ENCODE measurements around the gene COX7B2. TPM values are rescaled to one million over a fixed set of nuclear protein-coding genes. Genes with fewer than 3 reads are reported as not detected.

The COX7B2 gene
- total RNA-seq (2014; rRNA removed; shearing (Covaris generic)), result 86.5 and 88.8 TPM in 2 replicates

- peak; percentile 90 for DNase-seq (ENCODE audit: low spot score)
These were observed at the start of gene COX7B2 for GRCh38 chr4:46909078-46909477. Gene COX7B2, minus strand, starts transcription at chr4:46909245. Its CDS starts 174,053 bp downstream, at chr4:46735192.

DNA sequence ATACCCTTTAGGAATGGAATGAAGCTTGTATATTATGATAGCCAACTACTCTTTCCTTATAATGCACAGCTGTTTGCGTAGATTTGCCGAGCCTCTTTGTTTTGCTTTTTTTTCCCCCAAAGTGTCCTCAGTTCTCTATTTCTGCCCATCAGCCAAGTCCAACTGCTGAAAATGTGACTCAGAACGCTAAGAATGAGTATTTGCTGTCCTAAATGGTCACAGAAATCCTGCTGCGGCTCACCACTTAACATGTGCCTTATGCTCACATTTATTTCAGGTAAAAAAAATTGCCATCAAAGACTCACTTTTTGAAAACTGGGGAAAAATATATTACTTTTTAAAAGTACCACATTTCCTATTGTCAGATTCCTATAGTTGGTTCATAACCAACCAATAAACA, 47.4 kb upstream of the COX7B2 start:
- no peak for DNase-seq (ENCODE audit: low spot score)

DNA sequence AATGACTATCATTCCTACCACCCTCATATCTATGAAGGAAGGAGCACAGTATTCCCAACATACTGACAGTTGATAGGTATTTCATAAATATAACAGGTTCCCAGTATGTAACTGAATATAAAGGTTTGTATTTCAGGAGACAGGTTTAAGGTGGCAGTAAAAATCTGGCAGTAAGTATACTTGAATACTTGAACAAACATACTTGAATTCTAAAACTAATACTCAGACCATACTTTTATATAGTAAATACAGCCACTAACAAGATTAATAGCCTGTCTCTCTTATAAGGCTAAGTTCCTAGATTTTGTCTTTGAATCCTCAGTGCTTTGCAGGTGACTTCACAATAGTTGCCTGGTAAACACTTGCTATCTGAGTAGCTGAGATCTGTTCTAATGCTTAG, 46.6 kb upstream of the COX7B2 start:
- no peak for DNase-seq (ENCODE audit: low spot score)

DNA sequence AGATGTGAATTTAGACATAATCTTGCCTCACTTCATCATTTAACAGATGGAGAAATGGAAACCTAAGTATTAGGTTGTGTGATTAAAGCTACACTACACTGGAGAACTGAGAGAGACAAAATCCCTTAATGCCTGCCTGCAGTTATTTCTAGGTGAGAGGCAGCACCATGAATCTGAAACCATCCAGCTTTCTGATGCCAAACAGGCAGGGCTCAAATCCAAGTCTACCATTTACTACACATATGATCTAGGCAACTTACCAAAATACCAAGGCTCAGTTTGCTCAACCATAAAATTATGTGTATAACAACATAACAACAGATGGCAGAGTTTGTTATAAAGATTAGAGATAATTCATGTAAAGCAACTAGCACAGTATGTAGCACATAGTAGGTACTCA, 45.6 kb upstream of the COX7B2 start:
- no peak for DNase-seq (ENCODE audit: low spot score)

DNA sequence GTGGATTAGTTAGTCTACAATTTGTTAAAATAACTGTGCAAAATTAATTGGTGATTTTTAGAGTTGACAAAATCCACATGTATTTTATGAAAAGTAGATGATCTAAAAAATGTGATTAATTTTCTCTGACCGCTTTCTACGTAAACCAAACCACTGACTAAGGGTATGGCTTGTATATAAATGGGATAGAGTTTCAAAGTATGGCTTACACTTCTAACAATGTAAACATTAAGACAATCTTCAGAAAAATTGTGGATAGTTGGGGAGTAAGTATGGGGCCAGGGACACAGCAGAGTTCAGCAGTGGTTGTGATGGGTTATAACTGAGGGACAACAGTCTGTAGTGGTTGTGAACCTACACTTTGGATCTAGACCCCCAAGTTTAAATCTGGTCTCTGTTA, 44.5 kb upstream of the COX7B2 start:
- DNase-seq (ENCODE audit: low spot score), result no peak

- no peak for DNase-seq (ENCODE audit: low spot score)
These were observed 43.4 kb upstream of the COX7B2 start for GRCh38 chr4:46952451-46952850.

DNA sequence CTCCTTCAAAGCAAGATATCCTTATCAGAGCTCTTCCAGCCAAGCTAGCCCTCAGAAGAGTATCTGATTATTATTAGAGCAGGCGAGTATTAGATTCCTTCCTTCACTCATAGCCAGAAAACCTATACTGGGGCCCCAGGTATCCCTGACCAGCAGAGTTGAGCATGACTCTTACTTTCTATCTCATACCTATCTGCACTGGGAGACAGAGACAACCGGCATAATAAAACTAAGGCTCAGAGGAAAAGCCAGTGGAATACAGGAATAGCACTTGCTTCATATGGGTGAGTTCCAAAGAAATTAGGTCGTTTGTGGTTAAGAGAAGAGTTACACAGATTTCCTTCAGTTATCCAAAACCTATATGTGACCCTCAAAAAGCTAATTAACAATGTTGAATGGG, 41.8 kb upstream of the COX7B2 start:
- DNase-seq (ENCODE audit: low spot score), result no peak

- no peak for DNase-seq (ENCODE audit: low spot score)
These were observed 40.8 kb upstream of the COX7B2 start for GRCh38 chr4:46949822-46950221.

DNA sequence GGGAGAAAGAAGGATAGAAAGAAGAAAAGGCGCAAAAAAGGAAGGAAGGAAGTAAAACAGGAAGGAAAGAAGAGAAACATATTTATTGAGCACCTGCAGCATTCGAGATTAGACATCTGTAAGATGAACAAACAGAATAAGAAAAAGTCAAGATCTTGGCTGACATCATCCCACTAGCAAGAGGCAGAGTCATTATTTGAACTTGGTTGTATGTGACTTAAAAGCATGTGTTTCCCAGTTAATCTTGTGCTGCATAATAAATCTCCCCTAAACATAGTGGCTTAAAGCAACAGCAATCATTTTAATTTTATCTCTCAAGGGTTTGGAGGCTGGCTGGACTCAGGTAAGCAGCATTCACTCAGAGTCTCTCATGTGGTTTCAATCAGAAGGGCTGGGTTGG, 38.5 kb upstream of the COX7B2 start:
- DNase-seq (ENCODE audit: low spot score), result no peak

GRCh38 chr4:46946919-46947536, 38.0 kb upstream of the COX7B2 start:
- DNase-seq (ENCODE audit: low spot score), result no peak

DNA sequence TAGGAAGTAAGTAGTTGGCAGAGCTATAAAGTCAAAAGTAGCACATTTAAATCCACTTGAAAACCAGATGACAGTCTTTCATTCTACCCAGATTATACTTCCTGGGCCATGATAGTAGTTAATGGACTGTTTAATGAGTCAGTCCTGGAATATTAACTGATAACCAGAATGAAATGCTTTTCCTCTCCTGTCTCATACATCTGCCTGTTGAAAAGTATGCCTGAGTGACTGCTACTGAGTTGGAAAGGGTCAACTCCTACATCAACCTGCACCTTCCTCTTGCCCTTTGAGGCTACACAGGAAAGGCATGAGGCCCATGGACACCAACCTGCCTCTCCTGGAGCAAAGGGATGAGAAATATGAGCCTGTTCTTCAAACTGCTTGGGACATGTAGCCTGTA, 36.0 kb upstream of the COX7B2 start:
- DNase-seq (ENCODE audit: low spot score), result no peak

DNA sequence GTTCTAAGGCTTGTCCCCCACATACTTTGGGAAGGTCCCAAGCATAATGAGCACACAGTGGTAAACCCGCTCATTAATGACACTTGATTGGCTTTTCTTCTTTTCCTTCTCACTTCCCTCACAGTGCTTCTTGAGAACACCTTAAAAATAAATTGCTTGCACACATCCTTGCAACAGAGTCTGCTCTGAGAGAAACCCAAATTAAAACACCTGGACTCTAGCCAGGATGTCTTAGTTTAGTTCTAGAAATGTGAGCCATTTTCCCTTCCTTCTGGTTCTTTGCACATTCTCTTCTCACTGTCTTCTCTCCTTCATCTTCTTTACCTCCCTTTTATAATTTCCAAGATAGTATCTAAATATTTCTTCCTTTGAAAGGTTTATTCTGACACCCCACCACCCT, 35.3 kb upstream of the COX7B2 start:
- no peak for DNase-seq (ENCODE audit: low spot score)

GRCh38 chr4:46937493-46937892, 28.4 kb upstream of the COX7B2 start:
- DNase-seq (ENCODE audit: low spot score), result no peak

DNA sequence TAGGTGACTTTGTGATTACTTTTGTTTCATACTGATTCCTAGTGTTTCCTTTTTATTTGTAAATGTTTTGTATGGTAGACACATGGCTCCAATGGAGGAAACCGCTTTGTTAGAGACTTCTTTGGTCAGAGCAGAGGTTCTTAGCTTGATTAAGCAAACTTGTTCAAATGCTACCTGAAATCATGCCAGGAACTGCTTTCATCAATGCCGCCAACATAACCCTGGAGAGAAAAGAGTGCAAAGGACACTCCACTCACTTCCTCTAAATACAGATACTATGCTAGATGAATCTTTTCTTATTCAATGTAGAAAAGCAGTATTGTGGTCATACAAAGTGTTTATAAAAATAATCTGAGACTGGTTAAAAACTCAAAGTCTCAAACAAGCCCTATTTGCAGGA, 25.7 kb upstream of the COX7B2 start:
- no peak for DNase-seq (ENCODE audit: low spot score)

DNA sequence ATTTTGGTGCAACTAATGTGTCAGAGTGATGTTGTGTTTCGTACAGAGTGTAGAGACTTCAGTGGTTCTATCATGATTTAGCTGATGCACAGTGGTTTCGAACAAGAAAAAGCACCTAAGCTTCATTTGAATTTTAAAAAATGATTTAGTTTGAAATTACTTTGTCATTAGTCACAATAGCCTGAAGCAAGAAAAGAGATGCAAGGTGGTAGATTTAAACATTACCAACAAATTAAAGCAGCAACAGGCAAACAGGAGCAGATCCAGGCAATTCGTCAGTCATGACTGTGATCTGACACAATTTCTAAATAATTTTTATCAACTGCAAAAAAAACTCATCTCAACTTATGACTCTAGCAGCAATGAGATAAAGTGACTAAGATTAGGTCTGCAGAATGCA, 24.6 kb upstream of the COX7B2 start:
- DNase-seq (ENCODE audit: low spot score), result peak; percentile 6

GRCh38 chr4:46931981-46932380, 22.9 kb upstream of the COX7B2 start:
- DNase-seq (ENCODE audit: low spot score), result peak; percentile 25

GRCh38 chr4:46930891-46931290, 21.8 kb upstream of the COX7B2 start:
- no peak for DNase-seq (ENCODE audit: low spot score)

DNA sequence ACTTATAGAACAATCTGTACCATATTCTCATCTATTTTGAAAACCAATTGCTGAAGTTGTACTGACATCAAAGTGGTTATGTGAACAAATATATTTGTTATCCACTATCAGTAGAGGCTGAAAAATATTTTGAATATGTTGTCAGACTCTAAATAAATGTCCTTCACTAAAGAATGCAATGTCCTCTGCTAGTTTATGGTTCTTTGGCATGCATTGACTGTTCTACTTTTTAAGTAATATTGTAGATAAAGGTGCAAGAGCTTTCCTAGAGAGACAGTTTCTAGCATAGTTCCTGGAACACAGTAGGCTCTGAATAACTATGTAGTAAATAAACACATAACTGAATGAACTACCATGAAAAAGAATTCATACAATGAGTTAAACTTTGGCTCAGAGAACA, 18.2 kb upstream of the COX7B2 start:
- no peak for DNase-seq (ENCODE audit: low spot score)

DNA sequence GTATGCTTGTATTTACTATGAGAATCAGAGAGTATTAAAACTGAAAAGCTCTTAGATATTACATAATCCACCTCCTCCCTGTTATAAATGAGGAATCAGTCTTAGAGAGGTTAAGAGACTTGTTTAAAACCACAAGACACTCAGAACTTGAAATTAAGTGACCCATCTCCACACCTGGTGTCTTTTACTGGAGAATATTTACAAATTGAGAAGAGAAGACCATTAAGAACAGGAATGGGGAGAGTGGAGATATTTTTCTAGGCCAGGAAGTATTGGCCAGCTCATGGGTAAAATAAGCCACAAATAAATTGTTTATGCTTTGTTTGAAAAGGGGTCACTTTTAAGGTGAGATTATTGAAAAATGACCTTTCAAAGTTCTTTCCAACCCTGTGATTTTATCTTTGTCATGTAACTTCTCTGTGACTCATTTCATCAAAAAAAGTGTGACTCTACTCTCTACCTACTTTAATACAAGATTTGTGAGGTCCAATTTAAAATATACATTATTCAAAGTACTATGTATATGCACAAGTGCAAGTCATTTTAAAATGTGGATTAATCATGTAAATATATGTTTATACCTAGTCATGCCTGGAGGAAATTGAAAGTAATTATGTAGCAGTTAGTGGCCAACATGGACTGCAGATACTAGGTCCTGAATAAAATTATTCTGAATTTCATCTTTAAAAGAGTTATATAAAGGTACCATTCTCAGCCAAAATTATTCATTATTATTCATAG, 15.9 kb upstream of the COX7B2 start:
- no peak for DNase-seq (ENCODE audit: low spot score)

- no peak for DNase-seq (ENCODE audit: low spot score)
These were observed 13.2 kb upstream of the COX7B2 start for GRCh38 chr4:46922205-46922604.

GRCh38 chr4:46908148-46908547, 897 bp downstream of the COX7B2 start:
- DNase-seq (ENCODE audit: low spot score), result peak; percentile 9

DNA sequence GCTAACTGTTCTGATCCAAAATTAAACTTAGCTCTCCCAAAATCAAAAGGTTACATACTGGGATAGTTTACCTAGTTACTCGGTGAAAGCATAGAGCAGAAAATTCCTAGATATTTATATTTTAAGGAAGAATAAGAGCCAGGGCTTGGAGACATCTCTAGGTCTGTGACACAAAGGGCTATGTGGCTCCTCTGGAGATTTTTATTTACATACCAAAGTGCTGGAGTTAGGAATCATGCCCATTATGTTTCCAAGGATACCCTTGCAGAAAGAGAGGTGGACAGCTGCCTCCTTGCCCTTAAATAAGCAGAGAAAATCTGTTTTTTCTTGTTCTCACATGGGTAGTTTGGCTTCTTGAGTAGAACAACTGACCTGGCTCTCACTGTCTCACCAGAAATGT, 9.0 kb downstream of the COX7B2 start:
- no peak for DNase-seq (ENCODE audit: low spot score)

GRCh38 chr4:46894826-46895225, 14.2 kb downstream of the COX7B2 start:
- DNase-seq (ENCODE audit: low spot score), result no peak

DNA sequence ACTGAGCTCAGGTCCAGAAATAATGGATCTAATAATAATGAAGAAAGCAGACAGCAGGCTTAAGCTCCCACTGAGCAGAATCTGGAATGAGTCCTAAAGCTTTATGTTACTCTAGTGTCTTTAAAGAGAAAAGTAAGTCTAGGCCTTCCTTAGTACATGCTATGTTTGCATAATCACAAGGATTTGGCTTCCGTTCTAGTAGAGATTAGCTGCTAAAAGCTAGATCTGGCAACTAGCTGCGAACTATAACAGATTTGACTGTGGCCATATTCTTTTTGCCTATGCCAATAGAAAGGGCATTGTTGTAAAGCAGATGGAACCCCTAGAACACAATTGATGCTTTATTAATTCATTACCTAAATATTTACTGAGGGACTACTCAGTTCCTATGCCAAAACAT, 19.0 kb downstream of the COX7B2 start:
- no peak for DNase-seq (ENCODE audit: low spot score)
